Measurements from ENCODE around the gene RALGPS1.

DNA sequence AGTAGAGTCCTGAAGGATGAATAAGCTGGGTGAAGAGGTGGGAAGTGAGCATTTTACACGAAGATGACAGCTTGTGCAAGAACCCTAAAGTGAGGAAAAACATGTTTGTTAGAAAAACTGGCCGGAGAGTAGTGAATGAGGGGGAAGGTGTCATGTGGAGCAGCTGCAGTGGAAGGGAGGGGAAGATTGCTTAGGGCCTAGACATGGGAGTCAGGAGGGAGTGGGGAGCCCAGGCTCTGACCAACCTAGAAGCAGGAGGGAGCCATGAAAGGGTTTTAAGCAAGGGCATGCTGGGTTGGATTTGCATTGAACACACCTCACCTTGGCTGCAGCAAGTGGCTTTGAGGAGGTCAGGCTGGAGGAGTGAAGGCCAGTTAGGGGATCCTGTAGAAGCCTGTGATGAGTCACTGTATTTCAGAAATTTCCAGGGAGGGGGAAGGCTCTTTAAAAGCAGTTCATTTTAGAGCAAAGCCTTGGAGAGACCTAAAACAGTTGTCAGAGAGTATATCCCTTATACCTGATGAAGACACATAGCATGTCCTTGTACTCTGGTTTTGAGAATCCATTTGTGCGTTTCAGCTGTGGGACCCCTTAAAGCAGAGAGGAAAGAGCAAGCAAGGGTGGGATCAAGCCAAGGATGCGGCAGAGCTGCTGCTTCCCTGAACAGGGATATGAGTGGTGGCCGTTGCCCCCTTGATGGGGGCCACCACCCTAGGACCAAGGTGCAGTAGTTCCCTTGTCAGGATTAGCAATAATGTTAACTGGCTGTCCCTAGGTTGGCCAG is 162.5 kb downstream of the RALGPS1 start:
- TF ChIP-seq, protein P1, sequence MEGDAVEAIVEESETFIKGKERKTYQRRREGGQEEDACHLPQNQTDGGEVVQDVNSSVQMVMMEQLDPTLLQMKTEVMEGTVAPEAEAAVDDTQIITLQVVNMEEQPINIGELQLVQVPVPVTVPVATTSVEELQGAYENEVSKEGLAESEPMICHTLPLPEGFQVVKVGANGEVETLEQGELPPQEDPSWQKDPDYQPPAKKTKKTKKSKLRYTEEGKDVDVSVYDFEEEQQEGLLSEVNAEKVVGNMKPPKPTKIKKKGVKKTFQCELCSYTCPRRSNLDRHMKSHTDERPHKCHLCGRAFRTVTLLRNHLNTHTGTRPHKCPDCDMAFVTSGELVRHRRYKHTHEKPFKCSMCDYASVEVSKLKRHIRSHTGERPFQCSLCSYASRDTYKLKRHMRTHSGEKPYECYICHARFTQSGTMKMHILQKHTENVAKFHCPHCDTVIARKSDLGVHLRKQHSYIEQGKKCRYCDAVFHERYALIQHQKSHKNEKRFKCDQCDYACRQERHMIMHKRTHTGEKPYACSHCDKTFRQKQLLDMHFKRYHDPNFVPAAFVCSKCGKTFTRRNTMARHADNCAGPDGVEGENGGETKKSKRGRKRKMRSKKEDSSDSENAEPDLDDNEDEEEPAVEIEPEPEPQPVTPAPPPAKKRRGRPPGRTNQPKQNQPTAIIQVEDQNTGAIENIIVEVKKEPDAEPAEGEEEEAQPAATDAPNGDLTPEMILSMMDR (IDR thresholded peaks at IDR 0.05), result no peak
- TF ChIP-seq POLR2A (IDR thresholded peaks at IDR 0.05), result no peak

All from lower leg skin (tissue), 3 donors.